ENCODE data around the gene SYCE3.

DNA sequence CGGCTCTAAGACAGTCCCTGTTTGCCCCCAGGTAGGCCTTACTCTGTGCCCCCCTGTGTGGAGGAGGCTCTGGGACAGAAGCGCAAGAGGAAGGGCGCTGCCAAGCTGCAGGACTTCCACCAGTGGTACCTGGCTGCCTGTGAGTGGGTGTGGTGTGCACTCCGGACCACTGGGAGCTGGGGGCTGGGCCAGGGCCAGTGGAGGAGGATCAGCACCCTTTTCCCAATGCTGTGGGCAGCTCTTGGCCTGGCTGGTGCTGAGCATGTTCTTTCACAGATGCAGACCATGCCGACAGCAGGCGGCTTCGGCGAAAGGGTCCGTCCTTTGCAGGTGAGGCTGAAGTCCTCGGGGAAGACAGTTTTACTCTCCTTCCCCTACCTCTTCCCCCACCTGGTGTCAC is 41.0 kb downstream of the SYCE3 start:
- TF ChIP-seq, protein P1, sequence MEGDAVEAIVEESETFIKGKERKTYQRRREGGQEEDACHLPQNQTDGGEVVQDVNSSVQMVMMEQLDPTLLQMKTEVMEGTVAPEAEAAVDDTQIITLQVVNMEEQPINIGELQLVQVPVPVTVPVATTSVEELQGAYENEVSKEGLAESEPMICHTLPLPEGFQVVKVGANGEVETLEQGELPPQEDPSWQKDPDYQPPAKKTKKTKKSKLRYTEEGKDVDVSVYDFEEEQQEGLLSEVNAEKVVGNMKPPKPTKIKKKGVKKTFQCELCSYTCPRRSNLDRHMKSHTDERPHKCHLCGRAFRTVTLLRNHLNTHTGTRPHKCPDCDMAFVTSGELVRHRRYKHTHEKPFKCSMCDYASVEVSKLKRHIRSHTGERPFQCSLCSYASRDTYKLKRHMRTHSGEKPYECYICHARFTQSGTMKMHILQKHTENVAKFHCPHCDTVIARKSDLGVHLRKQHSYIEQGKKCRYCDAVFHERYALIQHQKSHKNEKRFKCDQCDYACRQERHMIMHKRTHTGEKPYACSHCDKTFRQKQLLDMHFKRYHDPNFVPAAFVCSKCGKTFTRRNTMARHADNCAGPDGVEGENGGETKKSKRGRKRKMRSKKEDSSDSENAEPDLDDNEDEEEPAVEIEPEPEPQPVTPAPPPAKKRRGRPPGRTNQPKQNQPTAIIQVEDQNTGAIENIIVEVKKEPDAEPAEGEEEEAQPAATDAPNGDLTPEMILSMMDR (IDR thresholded peaks at IDR 0.05), result no peak
- no peak for TF ChIP-seq POLR2A (IDR thresholded peaks at IDR 0.05)
